GM03348 (cell line): ENCODE results near the gene SH3TC1.

ENCODE experiments used
- DNase-seq: peaks from one replicate; pipeline ENCODE4 v3.0.0; 2012; ENCODE audit warnings: low spot score

Gene SH3TC1

GRCh38 chr4:8289956-8290700 lies 91.0 kb downstream of the SH3TC1 start:
- DNase-seq, result no peak

- no peak for DNase-seq
Measured at GRCh38 chr4:8290701-8290970, 91.5 kb downstream of the SH3TC1 start.
